NK-92 (cell line): ENCODE measurements around the gene EFNA5.

Source experiments
- DNase-seq: peaks from one replicate; lab custom pipeline; 2025; ENCODE audit not compliant: unreplicated experiment; lab: John Stamatoyannopoulos, UW

The EFNA5 gene

GRCh38 chr5:107646418-107646817 lies 24.3 kb downstream of the EFNA5 start:
- no peak for DNase-seq

DNA sequence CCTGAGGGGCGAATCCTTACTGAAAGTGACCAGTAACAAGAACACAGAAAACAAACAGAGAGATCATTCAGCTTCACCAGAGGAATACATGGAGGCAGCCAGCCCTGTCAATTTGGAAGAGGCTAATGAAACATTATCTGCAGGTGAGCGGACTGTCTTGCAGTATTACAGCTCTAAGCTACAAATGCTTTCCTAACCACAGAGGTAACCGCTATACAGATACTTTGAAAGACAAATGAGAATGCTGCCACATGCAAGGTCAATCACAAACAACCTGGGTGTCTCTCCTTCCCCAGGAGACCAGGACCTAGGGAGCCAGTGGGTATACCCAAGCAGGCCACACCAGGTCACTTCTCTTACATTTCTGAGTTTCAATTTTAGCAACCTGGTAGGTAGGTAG lies 30.2 kb downstream of the EFNA5 start:
- no peak for DNase-seq

- DNase-seq = no peak
These were observed 30.7 kb downstream of the EFNA5 start for GRCh38 chr5:107639990-107640389.

DNA sequence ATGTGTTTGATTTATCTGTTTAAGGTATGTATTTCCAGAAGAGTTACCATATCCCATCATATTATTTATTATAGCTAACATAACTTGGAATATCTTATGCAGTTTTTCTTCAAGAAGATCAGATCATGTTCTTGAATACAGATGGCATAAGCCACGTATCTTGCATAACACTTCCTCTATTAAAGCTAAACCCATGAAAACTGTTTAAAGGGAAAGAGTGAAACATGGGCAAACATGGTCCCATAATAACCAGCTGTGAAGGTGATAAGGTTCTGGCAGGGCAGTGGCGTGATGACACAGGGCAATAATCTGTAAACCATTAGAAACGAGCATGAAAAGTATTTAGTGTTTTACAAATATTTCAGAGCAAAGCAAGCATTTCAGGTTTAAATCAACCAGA lies 34.2 kb downstream of the EFNA5 start:
- no peak for DNase-seq

- DNase-seq = no peak
These were observed 34.7 kb downstream of the EFNA5 start for GRCh38 chr5:107636068-107636467.

DNA sequence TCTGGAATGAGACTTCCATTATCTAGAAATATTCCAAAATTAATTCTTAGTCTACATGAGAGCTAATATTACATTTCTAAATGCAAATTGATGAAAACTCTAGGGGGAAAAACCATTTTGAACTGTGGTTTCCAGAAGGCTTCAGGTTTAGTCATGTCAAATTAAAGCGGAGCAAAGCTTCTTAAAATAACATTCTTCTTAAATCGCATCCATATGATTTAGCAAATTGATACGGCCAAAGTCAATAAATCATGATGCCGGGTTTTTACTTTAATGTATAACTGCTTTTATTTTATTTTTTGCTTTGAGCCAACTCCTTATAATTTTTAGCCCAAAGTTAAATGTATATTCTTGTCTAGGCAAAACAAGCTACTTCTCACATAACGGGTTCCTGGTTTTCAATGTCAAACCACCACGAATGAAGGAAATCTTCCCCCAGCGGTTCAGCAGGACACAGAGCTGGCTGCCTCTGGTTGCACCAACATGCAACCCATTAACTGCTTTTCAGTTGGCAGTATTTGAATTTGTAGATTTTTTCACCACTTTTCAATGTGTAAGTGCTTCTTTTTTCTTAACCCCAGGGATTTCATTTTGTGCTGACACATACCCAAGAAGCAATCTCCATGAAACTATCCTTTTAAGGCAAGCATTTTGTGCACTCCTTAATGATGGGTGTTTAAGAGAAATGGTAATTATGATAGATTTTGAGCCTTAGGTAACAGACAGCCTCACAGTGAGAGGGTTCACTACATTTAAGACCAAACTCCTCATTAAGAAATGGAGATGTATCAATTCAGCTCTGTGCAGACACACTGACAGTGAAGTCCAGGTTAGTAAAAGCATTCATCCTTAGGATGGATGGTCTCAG lies 35.5 kb downstream of the EFNA5 start:
- DNase-seq = no peak

DNA sequence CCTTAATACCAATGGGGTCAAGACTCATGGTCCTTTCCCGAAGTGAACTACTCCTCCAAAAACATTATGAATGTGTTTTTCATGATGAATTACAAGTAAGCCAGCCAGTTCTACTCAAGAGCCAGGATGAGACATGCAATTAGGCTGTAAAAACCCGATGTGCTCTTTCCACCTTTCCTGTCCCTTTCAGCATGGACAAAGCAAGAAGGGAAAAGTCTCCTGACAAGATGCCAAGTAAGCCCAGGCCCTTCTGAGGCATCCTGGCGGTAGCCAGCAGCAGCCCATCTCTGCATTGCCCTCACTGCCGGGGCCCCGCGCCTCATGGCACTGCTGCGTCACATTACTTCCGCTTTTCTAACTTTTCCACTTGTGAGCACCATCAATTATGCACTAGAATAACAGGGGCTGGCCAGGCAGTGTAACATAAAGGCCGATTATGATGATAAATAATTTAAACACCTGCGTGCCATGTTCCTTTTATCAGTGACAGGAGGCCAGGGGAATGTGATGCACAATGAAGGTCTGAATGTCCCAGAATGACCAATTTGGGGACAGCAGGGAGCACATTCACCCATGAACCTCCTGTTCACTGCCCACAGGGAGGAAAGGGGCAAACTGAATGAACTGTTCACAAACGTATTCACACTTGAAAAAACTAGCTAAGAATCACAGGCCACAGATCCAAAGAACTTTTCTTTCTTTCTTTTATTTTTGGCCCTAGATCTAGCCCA lies 37.4 kb downstream of the EFNA5 start:
- no peak for DNase-seq

DNA sequence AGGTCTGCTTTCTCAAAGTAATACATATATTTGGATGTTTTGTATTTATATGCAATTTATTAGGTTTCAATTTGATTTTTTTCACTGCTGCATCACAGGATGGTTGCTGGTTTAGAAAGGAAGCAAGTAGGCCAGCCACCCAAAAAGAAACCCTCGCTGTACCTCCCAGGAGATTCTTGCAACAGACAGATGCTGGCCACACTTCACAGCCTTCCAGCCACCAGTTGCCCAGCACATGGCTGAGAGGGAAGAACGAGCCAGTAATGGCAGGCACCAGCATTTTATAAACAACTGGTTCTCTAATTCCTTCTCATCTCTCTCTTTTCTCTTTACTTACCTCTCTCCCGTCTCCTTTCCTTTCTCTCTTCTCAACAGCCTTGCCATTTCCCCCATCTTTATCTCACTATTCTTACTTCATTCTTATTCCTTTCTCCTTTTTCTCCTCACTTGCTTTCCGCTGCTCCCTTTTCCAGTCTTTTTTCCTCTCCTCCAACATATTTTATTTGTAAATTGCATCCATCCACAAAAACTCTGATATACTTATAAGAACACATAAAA lies 38.9 kb downstream of the EFNA5 start:
- no peak for DNase-seq

GRCh38 chr5:107630184-107630583 lies 40.6 kb downstream of the EFNA5 start:
- DNase-seq = no peak

- no peak for DNase-seq
These were observed 46.5 kb downstream of the EFNA5 start for GRCh38 chr5:107624235-107624634.

GRCh38 chr5:107621089-107621488 lies 49.6 kb downstream of the EFNA5 start:
- DNase-seq = no peak

DNA sequence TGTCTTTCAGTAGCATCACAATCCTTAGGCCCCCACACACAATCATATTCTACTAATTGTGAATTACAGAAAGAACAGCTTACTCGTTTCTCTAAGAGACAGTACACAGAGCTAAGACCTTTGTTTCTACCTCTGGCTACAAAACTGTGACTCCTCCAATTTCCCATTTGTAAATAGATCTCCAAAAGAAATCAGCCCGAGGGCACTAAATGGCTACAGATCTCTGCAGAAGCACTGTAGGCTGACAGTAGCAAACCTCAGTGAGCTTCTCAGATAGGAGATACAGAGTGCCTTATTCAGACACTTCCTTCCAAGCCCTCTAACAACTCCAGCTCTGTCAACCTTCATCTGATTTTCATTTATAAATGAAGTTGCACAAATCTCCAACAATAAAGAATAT lies 51.0 kb downstream of the EFNA5 start:
- no peak for DNase-seq

DNA sequence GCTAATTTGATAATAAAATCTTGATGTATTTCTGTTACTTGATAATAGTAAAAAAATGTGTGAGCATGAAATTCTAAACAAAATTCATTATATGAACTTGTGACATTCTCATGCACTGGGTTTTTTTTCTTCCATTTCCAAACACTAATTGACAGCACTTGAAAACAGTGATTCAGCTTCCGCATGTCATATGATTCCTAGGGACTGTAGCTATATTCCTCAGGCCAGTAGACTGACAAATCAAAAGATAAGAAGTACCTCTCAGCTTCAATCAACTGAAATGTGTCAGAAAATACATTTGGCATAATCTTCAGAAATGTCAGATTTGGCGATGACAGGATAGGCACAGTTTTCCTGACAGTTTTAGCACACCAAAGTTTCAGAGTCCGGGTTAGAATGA lies 52.5 kb downstream of the EFNA5 start:
- no peak for DNase-seq

DNA sequence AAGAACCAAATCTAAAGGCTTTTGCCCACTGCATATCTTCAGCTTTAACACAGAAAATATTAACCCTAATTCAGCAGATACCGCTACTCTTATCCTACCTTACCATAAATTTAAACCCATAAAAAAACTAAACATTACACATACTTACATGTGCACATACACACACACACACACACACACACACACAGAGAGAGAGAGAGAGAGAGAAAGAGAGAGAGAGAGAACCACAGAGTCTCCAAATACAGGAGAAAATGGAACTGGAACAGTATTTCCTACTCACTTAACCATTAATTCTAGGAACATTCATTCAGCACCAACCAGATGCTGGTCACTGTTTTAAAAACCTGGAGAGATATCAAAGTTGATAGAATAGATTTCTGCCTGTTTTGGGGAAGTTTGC lies 53.7 kb downstream of the EFNA5 start:
- no peak for DNase-seq

DNA sequence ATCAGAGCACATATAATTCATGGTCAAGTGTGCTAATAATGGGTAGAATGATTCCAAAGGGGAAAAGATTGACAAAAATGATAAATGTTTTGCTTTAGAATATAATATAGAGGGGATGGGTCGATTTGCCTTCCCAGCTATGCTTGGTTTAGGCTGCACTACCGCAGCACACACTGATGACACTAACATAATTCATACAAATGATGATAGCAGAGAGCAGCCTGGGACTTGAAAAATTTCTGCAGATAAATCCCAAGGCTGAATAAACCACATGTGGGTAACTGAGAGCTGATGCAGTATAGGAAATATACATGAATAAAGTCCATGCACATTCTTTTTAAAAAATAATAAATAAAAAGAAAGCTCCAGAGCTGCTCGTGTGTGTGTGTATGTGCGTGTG lies 54.5 kb downstream of the EFNA5 start:
- DNase-seq = no peak

- no peak for DNase-seq
These were observed 55.4 kb downstream of the EFNA5 start for GRCh38 chr5:107615299-107615817.

- DNase-seq = no peak
These were observed 58.2 kb downstream of the EFNA5 start for GRCh38 chr5:107612541-107612940.

GRCh38 chr5:107610798-107611197 lies 59.9 kb downstream of the EFNA5 start:
- DNase-seq = no peak

- no peak for DNase-seq
These were observed 62.9 kb downstream of the EFNA5 start for GRCh38 chr5:107607671-107608345.

DNA sequence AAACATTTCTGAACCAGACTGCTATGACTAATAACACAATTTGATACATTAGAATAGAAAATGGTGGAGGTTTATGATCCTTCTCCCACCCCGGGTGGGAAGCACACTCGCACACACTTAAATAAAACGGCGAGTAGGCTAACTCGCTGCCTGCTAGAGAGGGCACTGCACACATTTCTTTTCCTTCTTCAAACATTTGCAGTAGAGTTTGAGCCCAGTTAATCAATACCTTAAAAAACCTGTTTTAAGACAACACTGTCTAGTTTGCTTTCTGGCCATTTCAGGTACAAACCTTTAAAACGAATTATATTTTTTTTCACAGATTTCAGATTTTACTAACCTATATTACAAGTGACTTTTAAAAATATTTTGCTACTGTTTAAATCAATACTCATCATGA lies 63.5 kb downstream of the EFNA5 start:
- DNase-seq = no peak

DNA sequence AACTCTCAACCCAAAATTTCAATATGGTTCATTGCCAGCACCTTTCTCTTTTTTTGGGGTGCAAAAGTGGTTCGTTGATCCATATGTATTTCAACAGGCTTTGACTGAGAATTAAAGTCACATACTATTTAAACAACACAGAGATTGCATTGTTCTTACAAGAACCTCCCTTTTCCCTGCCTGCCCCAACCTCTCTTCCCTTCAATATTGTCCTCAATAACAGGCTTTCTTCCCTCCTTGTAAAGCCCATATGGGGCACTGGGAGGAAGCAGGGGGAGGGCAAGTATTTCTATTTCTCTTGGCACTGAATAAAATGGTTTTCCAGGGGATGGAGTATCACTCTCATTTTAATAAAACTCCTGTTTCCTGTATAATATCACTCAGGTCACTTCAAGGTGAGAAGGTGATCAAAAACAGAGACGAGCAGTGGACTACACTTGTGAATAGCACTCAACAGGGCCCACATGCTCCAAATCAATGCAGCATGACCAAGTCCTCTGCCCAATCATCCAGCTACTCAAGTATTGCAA lies 65.1 kb downstream of the EFNA5 start:
- no peak for DNase-seq
